ENCODE data around the gene CYP4Z1.
"Not testable (repeated sequence)": the region's sequence is repeated elsewhere in the genome, so short reads cannot be mapped to it uniquely, and the experiment has no call there.

Gene CYP4Z1

GRCh38 chr1:47128854-47129253, 61.8 kb downstream of the CYP4Z1 start:
- not testable (repeated sequence) for DNase-seq (ENCODE audit: low read depth in 3 of 3)

- not testable (repeated sequence) for DNase-seq (ENCODE audit: low read depth in 3 of 3)
Observed at GRCh38 chr1:47129489-47130230, 62.6 kb downstream of the CYP4Z1 start.

GRCh38 chr1:47132665-47133064, 65.6 kb downstream of the CYP4Z1 start:
- not testable (repeated sequence) for DNase-seq (ENCODE audit: low read depth in 3 of 3)

GRCh38 chr1:47137198-47137597, 70.2 kb downstream of the CYP4Z1 start, which contains the start of gene CYP4A22:
Gene CYP4A22, plus strand, starts transcription at chr1:47137441. Its CDS starts 45 bp downstream, at chr1:47137486.
- no peak for DNase-seq (ENCODE audit: low read depth in 3 of 3)

- DNase-seq (ENCODE audit: low read depth in 3 of 3) = no peak
Observed at GRCh38 chr1:47137925-47138615, 71.0 kb downstream of the CYP4Z1 start.

- DNase-seq (ENCODE audit: low read depth in 3 of 3) = not testable (repeated sequence)
Observed at GRCh38 chr1:47140358-47140757, 73.3 kb downstream of the CYP4Z1 start.

GRCh38 chr1:47143654-47144053, 76.6 kb downstream of the CYP4Z1 start:
- not testable (repeated sequence) for DNase-seq (ENCODE audit: low read depth in 3 of 3)

- DNase-seq (ENCODE audit: low read depth in 3 of 3) = not testable (repeated sequence)
Observed at GRCh38 chr1:47146495-47146894, 79.5 kb downstream of the CYP4Z1 start.

GRCh38 chr1:47147047-47147785, 80.2 kb downstream of the CYP4Z1 start:
- DNase-seq (ENCODE audit: low read depth in 3 of 3) = no peak

- not testable (repeated sequence) for DNase-seq (ENCODE audit: low read depth in 3 of 3)
Observed at GRCh38 chr1:47149162-47149561, 82.1 kb downstream of the CYP4Z1 start.

- not testable (repeated sequence) for DNase-seq (ENCODE audit: low read depth in 3 of 3)
Observed at GRCh38 chr1:47156457-47156856, 89.4 kb downstream of the CYP4Z1 start.

- not testable (repeated sequence) for DNase-seq (ENCODE audit: low read depth in 3 of 3)
Observed at GRCh38 chr1:47157957-47158356, 90.9 kb downstream of the CYP4Z1 start.

GRCh38 chr1:47160716-47161115, 93.7 kb downstream of the CYP4Z1 start:
- no peak for DNase-seq (ENCODE audit: low read depth in 3 of 3)

GRCh38 chr1:47161298-47162040, 94.4 kb downstream of the CYP4Z1 start:
- no peak for DNase-seq (ENCODE audit: low read depth in 3 of 3)

- DNase-seq (ENCODE audit: low read depth in 3 of 3) = no peak
Observed at GRCh38 chr1:47164552-47164951, 97.5 kb downstream of the CYP4Z1 start.

All from stimulated activated CD4-positive, alpha-beta T cell treated with anti-CD3 and anti-CD28 coated beads, TNF-alpha, amount 100 ng/mL, for 4 hours (primary cell).